K562 (cell line): Measurements from ENCODE around the gene RPS23. TPM values are rescaled to one million over a fixed set of nuclear protein-coding genes. Genes with fewer than 3 reads are reported as not detected.

ENCODE experiments used
- ATAC-seq: fragments of 200-7000 bp; cut with Tn5 transposase; 3 replicates; pipeline ENCODE4 v1.9.1; 2020; ENCODE audit warnings: moderate library complexity
- BruUV-seq: library from RNA; stranded (reverse); fragments of 400-500 nt; replicated peaks from 2 replicates; lab custom pipeline; 2021; lab: Mats Ljungman, UMichigan
- CTCF ChIA-PET: fragments of 300-600 bp; formaldehyde crosslinking; extraction: SDS; loops from one replicate; lab custom pipeline; 2021; ENCODE audit warnings: low intra/inter-chr PET ratio; lab: Yijun Ruan, JAX
- POLR2A ChIA-PET: fragments of 300-600, 350-650 bp; sonication (Branson Sonifier 250); formaldehyde crosslinking; extraction: SDS; loops from one replicate; lab custom pipeline; 2021; ENCODE audit warnings: antibody characterized with exemption, inconsistent platforms; lab: Yijun Ruan, JAX
- DNase-seq, 4 experiments: peaks; one replicate each; pipeline versions ENCODE4 v3.0.0 to v3.0.0-alpha.2; 2011 to 2018; ENCODE audit warnings: low spot score in 3 of 4, mixed read lengths in 3 of 4; ENCODE audit errors: extremely low read depth in 1 of 4
- FAIRE-seq: peaks from 2 replicates; lab custom pipeline; 2011; peaks lifted over from hg19 to GRCh38; lab: Jason Lieb, UNC
- H2AFZ ChIP-seq: 2 replicates; pipeline ENCODE4 v1.6.0; 2011; ENCODE audit warnings: low read depth, low read length, control low read depth, inconsistent platforms
- H3K27ac ChIP-seq: fragments of 200-600 bp; 3 replicates; pipeline ENCODE4 v1.8.0; 2011; ENCODE audit warnings: low read depth, mild to moderate bottlenecking, control low read depth, inconsistent platforms, low read length, moderate library complexity, mixed read lengths; ENCODE audit errors: extremely low read depth
- H3K27me3 ChIP-seq, 2 experiments: fragments of 300-600 bp in 1 of 2; 2 replicates in 1 of 2; 3 replicates in 1 of 2; pipeline versions ENCODE4 v1.6.0 to v1.8.0; 2011; ENCODE audit warnings: inconsistent platforms in 2 of 2, low read length in 2 of 2, mild to moderate bottlenecking in 1 of 2, mixed read lengths in 1 of 2, moderate library complexity in 1 of 2; ENCODE audit not compliant: control insufficient read depth in 2 of 2, insufficient read depth in 2 of 2
- H3K36me3 ChIP-seq: fragments of 300-600 bp; 3 replicates; pipeline ENCODE4 v1.8.0; 2011; ENCODE audit warnings: mild to moderate bottlenecking, low read length, inconsistent platforms; ENCODE audit not compliant: control insufficient read depth, insufficient read depth
- H3K4me1 ChIP-seq, 2 experiments: fragments of 200-600 bp in 1 of 2; replicated peaks in 1 of 2; 2 replicates in 1 of 2; 3 replicates in 1 of 2; pipeline versions ENCODE4 v1.5.1 to v1.8.0; 2011; ENCODE audit warnings: inconsistent platforms in 2 of 2, low read length in 2 of 2, mild to moderate bottlenecking in 1 of 2, mixed read lengths in 1 of 2, moderate library complexity in 1 of 2; ENCODE audit not compliant: control insufficient read depth in 2 of 2, insufficient read depth in 2 of 2
- H3K4me2 ChIP-seq: 2 replicates; pipeline ENCODE4 v1.6.1; 2011; ENCODE audit warnings: low read length, control low read depth, inconsistent platforms, mixed read lengths; ENCODE audit not compliant: insufficient read depth
- H3K4me3 ChIP-seq: fragments of 200-600 bp; sonication (generic), shearing (Covaris generic); 2 replicates; pipeline ENCODE4 v1.5.1; 2016; ENCODE audit warnings: control low read depth, inconsistent platforms
- H3K79me2 ChIP-seq: fragments of 200-600 bp; 3 replicates; pipeline ENCODE4 v1.8.0; 2011; ENCODE audit warnings: low read length, inconsistent platforms; ENCODE audit not compliant: control insufficient read depth, insufficient read depth
- H3K9ac ChIP-seq, 2 experiments: 2 replicates each; pipeline versions ENCODE4 v1.6.0 to v1.6.1; 2011; ENCODE audit warnings: low read depth in 2 of 2, low read length in 2 of 2, control low read depth in 1 of 2, inconsistent platforms in 1 of 2, mild to moderate bottlenecking in 1 of 2, mixed read lengths in 1 of 2; ENCODE audit not compliant: insufficient read depth in 1 of 2
- H3K9me1 ChIP-seq: one replicate; pipeline ENCODE4 v1.6.0; 2011; ENCODE audit warnings: inconsistent platforms, mild to moderate bottlenecking, low read length, moderate library complexity; ENCODE audit not compliant: control insufficient read depth, insufficient read depth
- H3K9me3 ChIP-seq: replicated peaks from 2 replicates; pipeline ENCODE4 v1.5.1; 2011; ENCODE audit warnings: low read depth, low read length, inconsistent platforms; ENCODE audit not compliant: control insufficient read depth, insufficient read depth
- H4K20me1 ChIP-seq: replicated peaks from 2 replicates; pipeline ENCODE4 v1.6.1; 2011; ENCODE audit warnings: low read length, inconsistent platforms, mixed read lengths; ENCODE audit not compliant: control insufficient read depth, insufficient read depth
- CBX1 ChIP-seq: sonication (generic); IDR thresholded peaks from 2 replicates; pipeline ENCODE4 v1.6.1; 2016; ENCODE audit warnings: antibody characterized with exemption, low read depth, mild to moderate bottlenecking
- FOXJ3 ChIP-seq: sonication (generic); formaldehyde crosslinking; IDR thresholded peaks from 2 replicates; pipeline ENCODE4 v1.4.0; 2020; ENCODE audit warnings: mild to moderate bottlenecking, missing genetic modification reagents
- HNRNPUL1 ChIP-seq: fragments of 200-400 bp; formaldehyde crosslinking; IDR thresholded peaks from 2 replicates; pipeline ENCODE4 v1.6.1; 2017; ENCODE audit warnings: low read length
- JUN ChIP-seq, 2 experiments: sonication (generic) in 1 of 2; formaldehyde crosslinking in 1 of 2; IDR thresholded peaks; 2 replicates each; pipeline versions ENCODE4 v1.6.1 to v1.8.0; 2012 to 2022; ENCODE audit warnings: borderline replicate concordance in 2 of 2, mild to moderate bottlenecking in 2 of 2, improper control_type of control experiment in 1 of 2, low read depth in 1 of 2, low read length in 1 of 2, missing genetic modification reagents in 1 of 2
- MCM2 ChIP-seq: fragments of 450-650 bp; IDR thresholded peaks from 2 replicates; pipeline ENCODE4 v1.6.1; 2017; ENCODE audit warnings: low read depth, mild to moderate bottlenecking
- MIER1 ChIP-seq: fragments of 450-650 bp; IDR thresholded peaks from 2 replicates; pipeline ENCODE4 v1.6.1; 2016; ENCODE audit warnings: antibody characterized with exemption, mild to moderate bottlenecking, low read depth
- NR1H2 ChIP-seq: sonication (generic); formaldehyde crosslinking; IDR thresholded peaks from 2 replicates; pipeline ENCODE4 v1.4.0; 2020; ENCODE audit warnings: mild to moderate bottlenecking, missing genetic modification reagents
- POU5F1 ChIP-seq: fragments of 150-350 bp; IDR thresholded peaks from 2 replicates; pipeline ENCODE4 v1.6.1; 2014; ENCODE audit warnings: borderline replicate concordance, low read length, low read depth, mild to moderate bottlenecking; ENCODE audit not compliant: partially characterized antibody
- RBM15 ChIP-seq: fragments of 200-400 bp; formaldehyde crosslinking; IDR thresholded peaks from 2 replicates; pipeline ENCODE4 v1.6.1; 2018; ENCODE audit warnings: mild to moderate bottlenecking, low read length, moderate library complexity; ENCODE audit not compliant: insufficient read depth
- SETDB1 ChIP-seq: IDR thresholded peaks from one replicate; pipeline ENCODE4 v1.6.1; 2012; ENCODE audit warnings: low read length, control low read depth, inconsistent platforms
- SP1 ChIP-seq: sonication (generic); formaldehyde crosslinking; IDR thresholded peaks from 2 replicates; pipeline ENCODE4 v1.8.1; 2022; ENCODE audit warnings: mild to moderate bottlenecking, missing genetic modification reagents
- TARDBP ChIP-seq: fragments of 450-650 bp; IDR thresholded peaks from 2 replicates; pipeline ENCODE4 v1.6.1; 2016
- YY1 ChIP-seq, 3 experiments: IDR thresholded peaks; 2 replicates each; pipeline ENCODE4 v1.6.1; 2011; ENCODE audit warnings: low read length in 2 of 3, mild to moderate bottlenecking in 2 of 3, moderate library complexity in 2 of 3, borderline replicate concordance in 1 of 3, control low read depth in 1 of 3, low read depth in 1 of 3; ENCODE audit not compliant: insufficient read depth in 3 of 3, insufficient replicate concordance in 2 of 3, control insufficient read depth in 1 of 3, insufficient read length in 1 of 3; ENCODE audit errors: extremely low read depth in 1 of 3
- ZFP30 ChIP-seq: fragments of 250-450 bp; sonication (Bioruptor Pico); IDR thresholded peaks from 2 replicates; pipeline ENCODE4 v1.8.0; 2022; ENCODE audit warnings: moderate library complexity, mild to moderate bottlenecking, inconsistent platforms, borderline replicate concordance
- ZNF24 ChIP-seq: fragments of 450-650 bp; IDR thresholded peaks from 2 replicates; pipeline ENCODE4 v1.6.1; 2016
- ZNF778 ChIP-seq: fragments of 450-650 bp; formaldehyde crosslinking; IDR thresholded peaks from 2 replicates; pipeline ENCODE4 v1.4.0; 2020; ENCODE audit warnings: mild to moderate bottlenecking, moderate library complexity
- WGBS: fragments of 100-300 bp; shearing (Covaris generic); methylation state at CpG from one replicate; pipeline ENCODE4 v1.1.6; 2016; ENCODE audit warnings: low coverage, mixed read lengths; ENCODE audit not compliant: insufficient coverage; ENCODE audit errors: missing lambda C conversion rate; 5-methylcytosine and 5-hydroxymethylcytosine counted together
- in situ Hi-C: fragments of 300-500 bp; cut with MboI; formaldehyde crosslinking; loops from 4 replicates; pipeline ENCODE4 v1.15.0; 2018; ENCODE audit warnings: inconsistent platforms, mixed read lengths
- intact Hi-C: fragments of 100-400 bp; cut with micrococcal nuclease; formaldehyde crosslinking; loops from 2 replicates; pipeline ENCODE4 v1.14.2; 2022
- polyA plus RNA-seq, 8 experiments: library from polyadenylated mRNA; depleted of rRNA in 4 of 8; stranded (reverse) in 5 of 8; unstranded in 3 of 8; fragments of >200 nt; fragmentation: Nextera tagmentation in 2 of 8; fragmentation: Illumina TruSeq in 1 of 8; extraction: Ambion mirVana in 2 of 8; extraction: Trizol in 1 of 8; gene quantifications; 2 replicates each; pipeline versions ENCODE4 v1.2.1 to v1.2.3, GENCODE V29; 2011 to 2014; ENCODE audit warnings: inconsistent platforms in 1 of 8, missing spikeins in 1 of 8
- total RNA-seq, 7 experiments: library from RNA; depleted of rRNA in 6 of 7; stranded (reverse); fragments of >200 nt in 6 of 7; fragmentation: Illumina TruSeq in 2 of 7; extraction: Trizol in 2 of 7; gene quantifications; 2 replicates each; pipeline versions ENCODE4 v1.2.1 to v1.2.3, GENCODE V29; 2011 to 2021; ENCODE audit warnings: low replicate concordance in 1 of 7

The RPS23 gene
- total and polyA plus RNA-seq, 9 of the 15 experiments (the other 6 are each of a cell fraction or from before 2014, with no cell fraction given) = 3,252 to 10,689 (median 6,302) TPM

DNA sequence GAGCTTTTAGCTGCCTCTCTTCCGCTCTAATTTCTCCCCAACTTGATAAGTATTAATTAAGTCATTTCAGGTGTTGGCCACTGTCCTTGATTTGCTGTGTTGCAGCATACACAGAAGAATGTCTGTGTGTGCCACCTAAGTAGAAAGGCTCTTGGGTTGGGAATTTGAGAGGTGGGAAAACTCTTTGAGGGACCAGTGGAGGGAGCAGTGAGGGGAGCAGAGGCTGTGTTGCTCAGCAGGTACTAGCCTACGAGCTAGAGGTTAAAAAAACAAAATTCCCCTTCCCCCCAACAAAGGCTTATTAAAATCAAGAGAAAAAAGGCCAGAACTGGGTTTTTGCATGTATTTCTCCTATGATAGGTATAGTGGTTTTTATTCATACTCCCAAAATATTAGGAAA, 20.9 kb downstream of the RPS23 start:
- in situ Hi-C loops = no loop called here
- intact Hi-C loops = no loop called here
- no peak for TF ChIP-seq TARDBP
- Histone ChIP-seq H3K4me3 (no peak overlapping the region), H3K9ac (no peak overlapping the region), H3K9me1 (no peaks in the 10 kb centered on the region), H3K27me3 (no peaks in the 10 kb centered on the region), H4K20me1 (no peaks in the 10 kb centered on the region), H3K27ac (no peak overlapping the region), H2AFZ (no peak overlapping the region), H3K36me3 (no peaks in the 10 kb centered on the region), H3K4me2 (no peak overlapping the region), H3K9me3 (no peaks in the 10 kb centered on the region), H3K79me2 (no peaks in the 10 kb centered on the region), H3K4me1 (no peaks in the 10 kb centered on the region)
- ATAC-seq (no peak), FAIRE-seq (no peak), DNase-seq (no peak)
- 42% methylated on average over 2 of the region's 2 CpGs for WGBS
- POLR2A ChIA-PET = interaction anchor here (0.5 to 2.2 kb wide), 4 partner anchors 10 to 794 kb away, joined by 3 to 7 read pairs (median 4); partner anchors contain the start of gene RPS23
- no TSS peak for BruUV-seq
- CTCF ChIA-PET = no interaction called here

DNA sequence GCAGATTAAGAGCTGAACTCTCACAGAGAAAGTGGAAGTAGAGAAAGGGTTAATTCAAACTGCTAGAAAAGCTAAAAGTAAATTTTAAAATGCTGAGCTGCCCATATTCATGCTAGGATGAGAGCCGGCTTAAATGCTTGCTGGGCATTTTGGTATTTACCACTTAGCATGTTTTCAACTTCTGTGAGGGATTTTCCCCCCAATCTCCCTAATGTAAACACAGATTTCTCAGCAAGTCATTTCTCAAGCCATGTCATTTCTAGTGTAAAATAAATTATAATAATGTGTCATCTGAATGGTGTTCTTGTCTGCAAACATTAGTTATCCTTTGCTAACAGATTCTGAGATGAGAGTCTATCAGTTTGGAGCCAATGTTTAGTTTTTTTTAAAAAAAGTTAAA, 22.3 kb downstream of the RPS23 start:
- Histone ChIP-seq H3K79me2 (no peaks in the 10 kb centered on the region), H3K36me3 (no peaks in the 10 kb centered on the region), H3K27me3 (no peaks in the 10 kb centered on the region), H2AFZ (no peak overlapping the region), H3K9me3 (no peaks in the 10 kb centered on the region), H4K20me1 (no peaks in the 10 kb centered on the region), H3K9ac (no peak overlapping the region), H3K4me2 (no peak overlapping the region), H3K4me1 (no peaks in the 10 kb centered on the region), H3K9me1 (no peaks in the 10 kb centered on the region), H3K27ac (no peak overlapping the region), H3K4me3 (no peak overlapping the region)
- no TSS peak for BruUV-seq
- in situ Hi-C loops (no loop called here), intact Hi-C loops (no loop called here)
- ATAC-seq = no peak
- POLR2A ChIA-PET = interaction anchor here (1.1 to 2.1 kb wide), 2 partner anchors 8 to 23 kb away, joined by 3 to 4 read pairs; partner anchors contain the start of gene RPS23
- no peak for DNase-seq
- 81% methylated on average over 1 of the region's 1 CpG for WGBS
- FAIRE-seq = no peak
- CTCF ChIA-PET = no interaction called here
- TF ChIP-seq SETDB1 = no peak
- TF ChIP-seq POU5F1 = no peak
- TF ChIP-seq NR1H2 (CRISPR knock-in tag) = no peak
- no peak for TF ChIP-seq ZNF778 (CRISPR knock-in tag)
- no peak for TF ChIP-seq FOXJ3 (CRISPR knock-in tag)
- no peak for TF ChIP-seq YY1 (IDR thresholded peaks at IDR 0.05; ENCODE audit: borderline replicate concordance in 1 of 3, control insufficient read depth in 1 of 3, extremely low read depth in 1 of 3, insufficient read depth in 3 of 3, insufficient read length in 1 of 3, insufficient replicate concordance in 2 of 3, low read depth in 1 of 3, low read length in 2 of 3)
- no peak for TF ChIP-seq MIER1
- no peak for TF ChIP-seq ZFP30 (CRISPR knock-in tag)
- TF ChIP-seq SP1 (CRISPR knock-in tag) = no peak
- no peak for TF ChIP-seq RBM15
- TF ChIP-seq CBX1 = no peak
- TF ChIP-seq HNRNPUL1 = no peak
- no peak for TF ChIP-seq ZNF24
- no peak for TF ChIP-seq MCM2
- no peak for TF ChIP-seq JUN (IDR thresholded peaks at IDR 0.05; ENCODE audit: borderline replicate concordance, low read depth, low read length)
- TF ChIP-seq JUN (CRISPR knock-in tag; IDR thresholded peaks at IDR 0.05; ENCODE audit: borderline replicate concordance) = no peak
